GM12865 (cell line): ENCODE data around the gene GPR142.

Experiments
- DNase-seq: peaks from one replicate; pipeline ENCODE4 v3.0.0; 2010; ENCODE audit warnings: low read depth
- H3K4me3 ChIP-seq: 2 replicates; pipeline ENCODE4 v1.5.1; 2011; ENCODE audit warnings: mild to moderate bottlenecking, low read depth, low read length, control low read depth
- CTCF ChIP-seq: IDR thresholded peaks from 2 replicates; pipeline ENCODE4 v1.5.1; 2011; ENCODE audit warnings: low read length, control low read depth, low read depth, inconsistent platforms; ENCODE audit not compliant: insufficient read depth; ENCODE audit errors: missing control alignments

The GPR142 gene

DNA sequence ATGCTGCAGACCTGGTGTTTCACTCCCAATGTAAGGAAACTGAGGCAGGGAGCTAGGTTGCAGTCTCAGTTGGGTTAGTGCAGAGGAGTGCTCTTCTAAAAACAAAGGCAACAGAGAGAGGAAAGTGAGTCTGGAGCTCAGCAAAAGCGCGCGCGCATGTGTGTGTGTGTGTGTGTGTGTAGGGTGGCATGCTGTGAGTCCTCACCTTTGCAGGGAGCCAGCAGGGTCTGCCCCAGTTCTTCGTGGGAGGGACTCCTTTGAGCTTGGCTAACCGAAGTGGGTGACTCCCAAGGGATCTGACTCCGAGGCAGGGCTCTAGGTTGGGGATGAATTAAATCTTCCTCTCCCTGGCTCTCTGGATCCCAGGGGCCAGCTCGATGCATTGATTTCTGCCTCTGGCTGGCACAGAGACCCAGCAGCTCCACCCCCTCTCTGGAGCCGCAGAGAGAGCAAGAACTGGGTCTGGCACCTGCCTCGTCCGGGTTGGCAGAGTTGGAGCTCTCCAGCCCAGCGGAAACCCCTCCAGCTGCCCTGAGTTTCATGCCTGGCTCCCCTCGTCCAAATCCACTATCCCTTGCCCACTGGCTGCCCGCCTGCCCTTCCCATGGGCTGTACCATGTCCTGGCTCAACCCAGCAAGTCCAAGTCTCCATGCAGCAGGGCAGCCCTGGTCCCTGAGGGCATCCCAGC lies 4.4 kb upstream of the GPR142 start:
- no peak for TF ChIP-seq CTCF
- DNase-seq = no peak
- no peak overlapping the region for H3K4me3 ChIP-seq

DNA sequence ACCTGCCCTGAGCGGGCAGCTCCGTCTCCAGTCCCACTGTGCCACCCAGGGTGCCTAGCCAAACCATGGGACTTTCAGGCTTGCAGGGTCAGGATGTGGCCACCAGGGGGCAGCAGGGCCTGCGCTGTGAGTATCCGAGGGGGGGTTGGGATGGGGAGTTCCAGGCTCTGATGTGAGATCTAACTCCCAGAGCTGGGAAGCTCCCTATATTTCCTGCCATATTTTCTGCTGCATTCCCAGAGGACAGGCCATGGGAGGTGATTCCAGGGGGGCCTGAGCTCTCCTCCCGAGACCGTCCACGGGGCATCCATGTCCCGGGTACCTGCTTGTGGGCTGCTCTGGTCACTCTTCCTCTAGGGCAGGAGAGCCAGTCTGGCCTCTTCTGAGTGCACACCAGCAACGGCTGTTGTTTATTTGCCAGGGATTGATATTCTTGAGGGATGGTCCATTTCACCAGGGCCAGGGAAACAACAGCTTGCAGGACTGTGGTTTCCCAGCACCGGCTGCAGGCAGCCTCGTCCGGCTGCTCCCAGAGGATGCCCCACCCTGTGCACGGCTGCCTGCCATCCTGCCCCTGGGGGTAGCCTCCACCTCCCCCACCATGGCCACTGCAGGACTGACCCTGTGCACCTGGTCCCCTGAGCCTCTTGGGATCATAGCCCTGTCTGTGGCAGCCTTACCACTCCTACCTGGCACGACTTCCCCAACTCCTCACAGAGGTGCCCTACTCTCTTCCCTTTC lies 1.2 kb downstream of the GPR142 start:
- H3K4me3 ChIP-seq = no peak overlapping the region
- TF ChIP-seq CTCF = peak; percentile 94
- peak; percentile 65 for DNase-seq

- TF ChIP-seq CTCF = no peak
Observed at GRCh38 chr17:74369221-74369620, 1.9 kb downstream of the GPR142 start.

DNA sequence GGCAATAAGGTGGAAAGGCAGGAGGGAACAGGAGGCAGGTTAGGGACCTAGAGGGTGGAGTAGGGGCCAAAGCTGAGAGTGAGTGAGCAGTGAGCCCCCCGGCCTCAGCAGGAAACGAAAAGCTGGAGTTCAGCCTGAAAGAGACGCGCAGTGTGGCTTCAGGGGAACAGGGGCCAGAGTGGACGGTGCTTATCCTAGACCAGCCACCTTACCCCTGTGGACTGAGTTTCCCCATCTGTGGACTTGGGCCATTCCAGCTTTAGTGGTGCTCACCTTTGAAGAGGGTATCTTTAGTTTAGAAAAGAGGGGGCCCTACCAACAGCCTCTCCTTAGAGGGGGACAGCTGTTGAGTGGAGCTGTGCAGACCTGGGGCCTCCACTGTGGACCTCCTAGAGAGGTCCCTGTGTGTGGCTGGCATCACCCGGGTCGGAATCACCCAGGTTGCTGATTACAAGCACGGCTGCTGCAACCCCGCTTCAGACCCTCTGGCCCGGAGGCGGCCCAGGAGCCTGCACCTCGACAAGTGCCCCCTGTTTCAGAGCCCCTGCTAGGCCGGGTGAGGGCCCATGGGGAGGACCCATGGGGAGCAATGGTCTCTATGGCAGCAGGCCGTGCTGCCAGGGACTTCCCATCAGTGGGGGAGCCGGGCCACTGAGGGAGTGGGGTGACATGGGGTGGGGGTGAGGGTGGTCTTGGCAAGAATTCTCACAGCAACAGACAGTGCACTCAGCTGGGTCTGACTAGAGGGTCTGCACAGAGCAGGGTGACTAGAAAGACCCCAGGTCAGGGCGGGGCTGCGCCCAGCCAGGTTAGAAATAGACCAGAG lies 2.6 kb downstream of the GPR142 start:
- DNase-seq = no peak
- no peak for TF ChIP-seq CTCF
- H3K4me3 ChIP-seq = no peak overlapping the region

More at GRCh38 chr17:74369221-74369620, 1.9 kb downstream of the GPR142 start:
- H3K4me3 ChIP-seq = no peak overlapping the region
- no peak for DNase-seq

- DNase-seq = no peak
- no peak for TF ChIP-seq CTCF
- no peak overlapping the region for H3K4me3 ChIP-seq
Observed at GRCh38 chr17:74371653-74372147, 4.4 kb downstream of the GPR142 start.

DNA sequence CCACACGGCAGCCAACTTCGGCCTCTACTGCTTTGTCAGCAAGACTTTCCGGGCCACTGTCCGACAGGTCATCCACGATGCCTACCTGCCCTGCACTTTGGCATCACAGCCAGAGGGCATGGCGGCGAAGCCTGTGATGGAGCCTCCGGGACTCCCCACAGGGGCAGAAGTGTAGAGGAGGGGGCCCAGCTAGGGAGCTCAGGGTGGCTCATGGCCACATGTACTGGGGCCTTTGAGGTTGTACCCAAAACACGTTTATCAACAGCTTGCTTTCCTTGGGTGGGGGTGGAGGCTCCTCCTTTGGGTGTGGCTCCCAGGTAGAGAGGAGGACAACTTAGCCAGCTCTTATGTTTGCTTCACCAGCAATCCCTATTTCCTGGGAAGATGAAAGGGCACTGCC lies 5.1 kb downstream of the GPR142 start:
- no peak for DNase-seq
- no peak for TF ChIP-seq CTCF
- H3K4me3 ChIP-seq = no peak overlapping the region
